Endodermal cell (in vitro differentiated cells): ENCODE results near the gene RMDN3. TPM values are rescaled to one million over a fixed set of nuclear protein-coding genes. Genes with fewer than 3 reads are reported as not detected.

Experiments used
- DNase-seq: peaks from one replicate; pipeline ENCODE4 v3.0.0-alpha.2; 2017
- H3K27ac ChIP-seq: 2 replicates; pipeline ENCODE4 v1.5.1; 2013; ENCODE audit warnings: mild to moderate bottlenecking, low read depth, low read length, moderate library complexity
- H3K27me3 ChIP-seq: 2 replicates; pipeline ENCODE4 v1.6.1; 2013; ENCODE audit warnings: mild to moderate bottlenecking, low read length, moderate library complexity; ENCODE audit not compliant: insufficient read depth, control insufficient read depth, poor library complexity, severe bottlenecking
- H3K36me3 ChIP-seq: 2 replicates; pipeline ENCODE4 v1.7.0; 2013; ENCODE audit warnings: mild to moderate bottlenecking, low read length, moderate library complexity; ENCODE audit not compliant: control insufficient read depth, insufficient read depth
- H3K4me1 ChIP-seq: one replicate; pipeline ENCODE4 v1.7.0; 2013; ENCODE audit warnings: low read length; ENCODE audit not compliant: control insufficient read depth, insufficient read depth
- H3K4me3 ChIP-seq: 2 replicates; pipeline ENCODE4 v1.5.1; 2013; ENCODE audit warnings: mild to moderate bottlenecking, low read length, moderate library complexity
- H3K9ac ChIP-seq: 2 replicates; pipeline ENCODE4 v1.6.1; 2013; ENCODE audit warnings: mild to moderate bottlenecking, low read length, moderate library complexity; ENCODE audit not compliant: poor library complexity, severe bottlenecking; ENCODE audit errors: extremely low read depth
- H3K9me3 ChIP-seq: 2 replicates; pipeline ENCODE4 v1.6.1; 2013; ENCODE audit warnings: mild to moderate bottlenecking, low read length, moderate library complexity; ENCODE audit not compliant: control insufficient read depth
- H3K27ac Mint-ChIP-seq: 2 replicates; pipeline ENCODE4 v1.8.0; 2020; ENCODE audit warnings: mixed read lengths
- H3K27me3 Mint-ChIP-seq: 2 replicates; pipeline ENCODE4 v1.8.0; 2021; ENCODE audit warnings: mild to moderate bottlenecking, mixed read lengths; ENCODE audit not compliant: insufficient read depth
- H3K36me3 Mint-ChIP-seq: 2 replicates; pipeline ENCODE4 v1.8.0; 2020; ENCODE audit warnings: low read depth, mixed read lengths
- H3K4me1 Mint-ChIP-seq: 2 replicates; pipeline ENCODE4 v1.8.0; 2020; ENCODE audit warnings: mixed read lengths
- H3K4me3 Mint-ChIP-seq: 2 replicates; pipeline ENCODE4 v1.8.0; 2020; ENCODE audit warnings: mild to moderate bottlenecking, moderate library complexity, mixed read lengths
- H3K9me3 Mint-ChIP-seq: 2 replicates; pipeline ENCODE4 v1.8.0; 2020; ENCODE audit warnings: mild to moderate bottlenecking, mixed read lengths
- WGBS, 2 experiments: methylation state at CpG; one replicate each; pipeline versions ENCODE4 v1.1.5 to v1.1.7; 2013; ENCODE audit warnings: missing lambda C conversion rate in 2 of 2, mixed read lengths in 1 of 2; ENCODE audit not compliant: insufficient coverage in 1 of 2, insufficient read length in 1 of 2; 5-methylcytosine and 5-hydroxymethylcytosine counted together
- total RNA-seq, 2 donors: library from RNA; stranded (reverse); fragmentation: NEBNext Ultra II Directional in 1 of 2; extraction: Animal tissue kit (Norgen Biotek cat#: 25700) in 1 of 2; gene quantifications; 2 replicates in 1 of 2; 3 replicates in 1 of 2; pipeline ENCODE4 v1.2.1, GENCODE V29; 2021
- TF ChIP-seq, protein P1 (sequence below): fragments of 200-600 bp; sonication (generic); conservative IDR thresholded peaks from 2 replicates; pipeline ENCODE4 v1.5.0; 2021; ENCODE audit warnings: antibody characterized with exemption, mild to moderate bottlenecking

Gene RMDN3
- total RNA-seq, 2 donors from 2014 or later = 15.7 to 23.5 TPM

DNA sequence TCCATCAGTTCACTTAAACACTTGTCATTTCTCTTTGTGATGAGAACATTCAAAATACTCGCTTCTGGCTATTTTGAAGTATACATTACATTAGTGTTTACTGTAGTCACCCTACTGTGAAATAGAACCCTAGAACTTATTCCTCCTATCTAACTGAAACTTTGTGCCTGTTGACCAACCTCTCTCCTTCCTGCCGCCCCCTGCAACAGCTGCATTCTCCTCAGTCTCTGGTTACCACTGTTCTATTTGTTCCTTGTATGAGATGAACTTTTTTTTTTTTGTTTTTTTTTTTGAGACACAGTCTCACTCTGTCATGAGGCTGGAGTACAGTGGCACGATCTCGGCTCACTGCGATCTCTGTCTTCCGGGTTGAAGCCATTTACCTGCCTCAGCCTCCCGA is 57.1 kb downstream of the RMDN3 start:
- 95 to 100% methylated on average over 3 to 7 of the region's 7 CpGs for WGBS, 2 experiments
- H3K9me3 ChIP-seq = no peaks in the 10 kb centered on the region
- no peak for DNase-seq
- H3K9me3 Mint-ChIP-seq = no peaks in the 10 kb centered on the region
- no peaks in the 10 kb centered on the region for H3K4me1 ChIP-seq
- no peak overlapping the region for H3K9ac ChIP-seq
- H3K27ac ChIP-seq = no peak overlapping the region
- no peak overlapping the region for H3K4me3 ChIP-seq
- TF ChIP-seq, protein P1, sequence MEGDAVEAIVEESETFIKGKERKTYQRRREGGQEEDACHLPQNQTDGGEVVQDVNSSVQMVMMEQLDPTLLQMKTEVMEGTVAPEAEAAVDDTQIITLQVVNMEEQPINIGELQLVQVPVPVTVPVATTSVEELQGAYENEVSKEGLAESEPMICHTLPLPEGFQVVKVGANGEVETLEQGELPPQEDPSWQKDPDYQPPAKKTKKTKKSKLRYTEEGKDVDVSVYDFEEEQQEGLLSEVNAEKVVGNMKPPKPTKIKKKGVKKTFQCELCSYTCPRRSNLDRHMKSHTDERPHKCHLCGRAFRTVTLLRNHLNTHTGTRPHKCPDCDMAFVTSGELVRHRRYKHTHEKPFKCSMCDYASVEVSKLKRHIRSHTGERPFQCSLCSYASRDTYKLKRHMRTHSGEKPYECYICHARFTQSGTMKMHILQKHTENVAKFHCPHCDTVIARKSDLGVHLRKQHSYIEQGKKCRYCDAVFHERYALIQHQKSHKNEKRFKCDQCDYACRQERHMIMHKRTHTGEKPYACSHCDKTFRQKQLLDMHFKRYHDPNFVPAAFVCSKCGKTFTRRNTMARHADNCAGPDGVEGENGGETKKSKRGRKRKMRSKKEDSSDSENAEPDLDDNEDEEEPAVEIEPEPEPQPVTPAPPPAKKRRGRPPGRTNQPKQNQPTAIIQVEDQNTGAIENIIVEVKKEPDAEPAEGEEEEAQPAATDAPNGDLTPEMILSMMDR = no peak
- no peak overlapping the region for H3K4me3 Mint-ChIP-seq
- H3K27ac Mint-ChIP-seq = no peak overlapping the region
- no peaks in the 10 kb centered on the region for H3K27me3 Mint-ChIP-seq
- peaks cover 2% of the 10 kb centered on the region for H3K4me1 Mint-ChIP-seq
- no peaks in the 10 kb centered on the region for H3K27me3 ChIP-seq
- peaks cover 42% of the 10 kb centered on the region for H3K36me3 ChIP-seq
- peaks cover 29% of the 10 kb centered on the region for H3K36me3 Mint-ChIP-seq

DNA sequence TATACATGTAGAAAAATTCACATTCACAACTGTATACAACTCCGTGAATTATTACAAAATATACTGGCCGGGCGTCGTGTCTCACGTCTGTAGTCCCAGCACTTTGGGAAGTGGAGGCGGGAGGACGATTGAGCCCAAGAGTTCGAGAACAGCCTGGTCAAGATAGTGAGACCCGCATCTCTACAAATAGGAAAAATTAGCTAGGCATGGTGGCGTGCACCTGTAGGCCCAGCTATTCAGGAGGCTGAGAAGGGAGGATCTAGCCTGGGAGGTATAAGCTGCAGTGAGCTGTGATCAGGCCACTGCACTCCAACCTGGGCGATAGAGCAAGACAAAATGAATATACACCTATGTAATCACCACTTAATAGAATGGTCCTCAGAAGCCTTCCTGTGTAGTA is 58.8 kb downstream of the RMDN3 start:
- DNase-seq = no peak
- no peaks in the 10 kb centered on the region for H3K9me3 Mint-ChIP-seq
- H3K36me3 ChIP-seq = peaks cover 32% of the 10 kb centered on the region
- no peaks in the 10 kb centered on the region for H3K27me3 ChIP-seq
- TF ChIP-seq, protein P1 = no peak
- H3K27me3 Mint-ChIP-seq = no peaks in the 10 kb centered on the region
- H3K9ac ChIP-seq = peak overlapping the region; percentile 96
- WGBS, 2 experiments = 91 to 95% methylated on average over 9 to 11 of the region's 11 CpGs
- H3K4me3 ChIP-seq = peak overlapping the region; percentile 99
- H3K4me3 Mint-ChIP-seq = peak overlapping the region; percentile 76
- no peaks in the 10 kb centered on the region for H3K4me1 ChIP-seq
- H3K27ac Mint-ChIP-seq = no peak overlapping the region
- no peaks in the 10 kb centered on the region for H3K9me3 ChIP-seq
- no peak overlapping the region for H3K27ac ChIP-seq
- H3K36me3 Mint-ChIP-seq = peaks cover 29% of the 10 kb centered on the region
- H3K4me1 Mint-ChIP-seq = peaks cover 2% of the 10 kb centered on the region

DNA sequence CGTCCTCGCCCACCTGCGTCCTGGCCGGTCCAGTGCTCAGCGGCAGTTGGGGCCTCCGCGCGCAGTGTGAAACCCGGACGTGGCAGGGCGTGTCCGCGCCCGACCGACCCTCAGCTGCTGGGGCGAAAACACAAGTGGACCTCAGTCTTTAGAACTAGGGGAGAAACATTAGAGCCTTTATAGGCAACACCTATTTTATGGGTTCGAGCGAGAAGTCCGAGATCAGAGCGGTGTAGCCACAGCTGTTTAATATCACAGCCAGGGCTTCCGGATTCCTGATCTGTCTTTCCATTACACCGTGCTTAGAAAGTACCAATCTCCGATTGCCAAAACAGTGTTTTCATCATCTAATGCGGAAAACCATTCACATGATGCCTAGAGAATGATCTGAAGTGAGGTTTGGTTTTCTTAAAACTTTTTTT is 59.6 kb downstream of the RMDN3 start:
- peak overlapping the region; percentile 96 for H3K9ac ChIP-seq
- H3K36me3 ChIP-seq = peaks cover 25% of the 10 kb centered on the region
- H3K27ac ChIP-seq = peak overlapping the region; percentile 94
- no peaks in the 10 kb centered on the region for H3K27me3 ChIP-seq
- no peaks in the 10 kb centered on the region for H3K9me3 ChIP-seq
- peak overlapping the region; percentile 99 for H3K27ac Mint-ChIP-seq
- H3K36me3 Mint-ChIP-seq = peaks cover 22% of the 10 kb centered on the region
- H3K4me3 Mint-ChIP-seq = peak overlapping the region; percentile 76
- H3K4me3 ChIP-seq = peak overlapping the region; percentile 99
- no peaks in the 10 kb centered on the region for H3K4me1 ChIP-seq
- DNase-seq = no peak
- WGBS, 2 experiments = 1% methylated on average over 20 to 24 of the region's 24 CpGs
- H3K27me3 Mint-ChIP-seq = no peaks in the 10 kb centered on the region
- TF ChIP-seq, protein P1 = no peak
- peaks cover 2% of the 10 kb centered on the region for H3K4me1 Mint-ChIP-seq
- no peaks in the 10 kb centered on the region for H3K9me3 Mint-ChIP-seq
